Measurements from ENCODE around the gene JARID2.
A peak's percentile ranks its signal among the peaks of the same experiment; 100 is the strongest.

JARID2 gene

DNA sequence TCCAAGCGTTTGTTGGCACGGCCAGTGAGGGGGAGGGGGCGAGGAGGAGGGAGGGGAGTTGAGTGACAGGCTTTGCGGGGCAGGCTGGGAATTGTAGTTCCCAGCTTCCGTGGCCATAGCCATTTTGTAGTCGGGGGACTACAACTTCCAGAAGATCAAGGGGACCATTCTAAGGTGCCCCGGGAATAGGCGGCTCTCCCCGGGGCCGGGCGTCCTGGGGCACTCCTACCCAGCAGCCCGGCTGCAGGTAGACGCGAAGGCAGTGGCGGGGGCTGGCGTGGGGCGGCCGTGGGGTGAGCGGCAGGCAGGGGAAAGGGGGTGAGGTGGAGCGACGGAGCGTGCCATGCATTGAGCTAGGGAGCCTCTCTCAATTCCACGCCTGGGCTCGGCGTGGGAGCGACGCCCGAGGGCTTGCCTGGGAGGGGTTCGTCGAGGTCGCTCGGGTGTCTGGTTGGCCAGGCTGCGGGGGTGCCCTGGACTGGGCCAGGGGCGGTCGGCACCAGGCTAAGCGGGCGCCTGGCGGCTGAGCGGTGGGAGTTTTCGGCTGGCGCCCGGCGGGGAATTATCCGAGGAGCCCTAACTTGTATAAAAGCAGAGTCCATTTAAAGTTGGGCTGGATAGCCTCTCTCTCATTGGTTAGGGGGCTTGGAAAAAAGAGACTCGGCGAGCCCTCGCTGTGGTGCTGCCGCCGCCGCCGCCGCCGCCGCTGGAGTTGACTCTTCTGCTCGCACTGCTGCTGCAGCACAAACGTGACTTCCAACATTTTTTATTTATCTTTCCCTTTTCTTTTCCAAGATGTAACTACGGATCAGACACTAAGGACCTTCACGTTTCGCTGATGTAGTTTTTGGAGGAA is at the start of gene JARID2:
JARID2 (plus strand) TSS at position 709 of the 856 bp plus-strand sequence. CDS start 471 bp downstream, outside the sequence.
- peak; percentile 99 for DNase-seq

DNA sequence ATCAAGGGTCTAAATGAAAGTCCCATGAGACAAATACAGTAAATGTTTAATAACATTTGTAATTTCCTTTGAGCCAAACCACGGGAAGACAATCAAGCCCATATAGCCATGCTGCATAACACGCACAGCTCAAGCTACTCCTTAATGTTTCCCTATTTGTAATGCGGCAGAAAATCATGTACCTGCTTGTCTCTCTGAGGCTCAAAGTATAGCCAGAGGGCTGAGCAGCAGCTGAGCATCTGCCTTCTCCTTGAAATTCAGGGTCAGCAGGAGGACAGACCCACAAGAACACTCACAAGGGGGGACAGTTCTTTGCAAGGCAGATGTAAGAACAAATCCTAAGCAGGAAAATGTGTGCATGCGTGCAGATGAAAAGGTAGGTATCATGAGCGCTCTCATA is 45.8 kb upstream of the JARID2 start:
- DNase-seq: no peak

DNA sequence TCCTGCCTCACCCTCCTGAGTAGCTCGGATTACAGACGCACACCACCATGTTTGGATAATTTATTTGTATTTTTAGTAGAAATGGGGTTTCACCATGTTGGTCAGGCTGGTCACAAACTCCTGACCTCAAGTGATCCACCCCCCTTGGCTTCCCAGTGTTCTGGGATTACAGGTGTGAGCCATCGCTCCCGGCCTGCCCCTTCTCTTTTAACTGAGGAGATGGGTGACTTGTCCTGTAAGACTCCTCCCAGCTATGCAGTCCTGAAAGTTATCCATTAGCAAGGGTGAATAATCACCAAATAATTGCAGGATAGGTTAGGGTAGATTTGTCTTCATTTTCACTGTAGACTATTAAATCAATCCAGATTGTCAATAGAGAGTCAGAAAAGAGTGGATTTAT is 40.5 kb upstream of the JARID2 start:
- DNase-seq: no peak

DNA sequence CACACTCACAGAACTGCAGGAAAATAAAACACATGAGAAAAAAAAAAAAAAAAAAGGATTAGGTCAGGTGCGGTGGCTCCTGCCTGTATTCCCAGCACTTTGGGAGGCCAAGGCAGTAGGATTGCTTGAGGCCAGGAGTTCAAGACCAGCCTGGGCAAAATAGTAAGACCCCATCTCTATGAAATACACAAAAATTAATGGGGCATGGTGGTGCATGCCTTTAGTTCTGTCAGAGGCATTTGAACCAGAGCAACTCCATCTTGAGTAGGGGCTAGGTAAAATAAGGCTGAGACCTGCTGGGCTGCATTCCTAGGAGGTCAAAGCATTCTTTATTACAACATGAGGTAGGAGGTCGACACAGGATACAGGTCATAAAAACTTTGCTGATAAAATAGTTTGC is 39.0 kb upstream of the JARID2 start:
- DNase-seq: no peak

DNA sequence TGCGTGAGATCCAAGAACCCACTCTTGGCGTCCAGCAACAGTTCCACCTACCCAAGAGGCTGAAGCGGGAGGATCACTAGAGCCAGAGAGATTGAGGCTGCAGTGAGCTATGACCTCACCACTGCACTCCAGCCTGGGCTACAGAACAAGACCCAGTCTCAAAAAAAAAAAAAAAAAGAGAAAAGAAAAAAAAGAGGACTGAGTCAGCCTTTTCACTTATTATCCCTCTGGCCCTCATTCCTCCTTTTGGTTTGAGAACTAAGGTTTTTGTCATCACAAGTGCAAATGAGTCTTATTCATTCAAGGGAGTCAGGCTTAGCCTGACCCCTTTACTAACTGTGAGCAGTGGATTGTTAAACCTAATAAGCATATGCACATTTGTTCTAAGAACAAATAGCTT is 37.9 kb upstream of the JARID2 start:
- peak; percentile 53 for DNase-seq

DNA sequence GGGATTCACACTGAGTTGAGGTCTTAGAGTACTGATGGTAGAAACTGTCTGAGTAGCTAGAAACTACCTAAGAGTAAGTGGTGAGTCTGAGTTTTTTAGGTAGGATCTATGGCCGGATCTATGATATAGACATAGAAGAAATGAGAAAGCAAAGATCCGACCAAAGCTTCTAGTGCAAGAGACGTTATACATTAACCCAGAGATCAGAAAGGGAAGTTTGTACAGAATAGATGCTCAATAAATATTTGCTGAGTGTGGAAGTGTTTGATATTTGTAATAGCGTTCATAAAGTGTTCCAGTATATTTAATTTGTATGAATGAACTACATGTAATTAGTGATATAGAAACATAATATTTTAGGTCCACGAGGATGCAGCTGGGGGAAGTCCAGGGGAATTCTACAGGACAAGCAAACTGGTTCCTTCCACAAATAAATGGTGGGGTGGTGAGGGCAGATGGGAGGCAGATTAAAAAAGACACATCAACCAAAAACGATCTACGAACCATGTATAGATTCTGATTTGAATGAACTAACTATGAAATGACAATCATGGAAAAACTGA is 31.9 kb upstream of the JARID2 start:
- DNase-seq: no peak

DNA sequence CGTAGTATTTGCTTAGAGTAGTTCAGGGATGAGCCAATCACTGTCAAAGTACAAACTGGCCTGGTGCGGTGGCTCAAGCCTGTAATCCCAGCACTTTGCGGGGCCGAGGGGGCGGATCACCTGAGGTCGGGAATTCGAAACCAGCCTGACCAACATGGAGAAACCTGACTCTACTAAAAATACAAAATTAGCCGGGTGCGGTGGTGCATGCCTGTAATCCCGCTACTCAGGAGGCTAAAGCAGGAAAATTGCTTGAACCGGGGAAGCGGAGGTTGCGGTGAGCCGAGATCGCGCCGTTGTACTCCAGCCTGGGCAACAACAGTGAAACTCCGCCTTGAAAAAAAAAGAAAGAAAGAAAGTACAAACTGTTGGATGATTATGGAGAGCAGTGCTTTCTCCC is 27.5 kb upstream of the JARID2 start:
- no peak for DNase-seq

DNA sequence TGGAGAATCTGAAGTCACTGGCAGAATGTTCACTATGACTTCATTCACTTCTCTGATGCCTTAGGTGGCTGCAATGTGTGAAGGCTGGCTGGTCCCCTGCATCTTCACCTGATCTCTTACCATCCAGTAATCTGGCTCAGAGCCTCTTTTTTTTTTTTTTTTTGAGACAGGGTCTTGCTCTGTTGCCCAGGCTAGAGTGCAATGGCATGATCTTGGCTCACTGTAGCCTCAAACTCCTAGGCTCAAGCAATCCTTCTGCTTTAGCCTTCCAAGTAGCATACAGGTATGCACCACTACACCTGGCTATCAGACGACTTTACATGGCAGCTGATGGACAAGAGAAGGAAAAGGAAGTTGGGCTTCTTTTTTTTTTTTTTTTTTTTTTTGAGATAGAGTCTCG is 25.8 kb upstream of the JARID2 start:
- no peak for DNase-seq

DNA sequence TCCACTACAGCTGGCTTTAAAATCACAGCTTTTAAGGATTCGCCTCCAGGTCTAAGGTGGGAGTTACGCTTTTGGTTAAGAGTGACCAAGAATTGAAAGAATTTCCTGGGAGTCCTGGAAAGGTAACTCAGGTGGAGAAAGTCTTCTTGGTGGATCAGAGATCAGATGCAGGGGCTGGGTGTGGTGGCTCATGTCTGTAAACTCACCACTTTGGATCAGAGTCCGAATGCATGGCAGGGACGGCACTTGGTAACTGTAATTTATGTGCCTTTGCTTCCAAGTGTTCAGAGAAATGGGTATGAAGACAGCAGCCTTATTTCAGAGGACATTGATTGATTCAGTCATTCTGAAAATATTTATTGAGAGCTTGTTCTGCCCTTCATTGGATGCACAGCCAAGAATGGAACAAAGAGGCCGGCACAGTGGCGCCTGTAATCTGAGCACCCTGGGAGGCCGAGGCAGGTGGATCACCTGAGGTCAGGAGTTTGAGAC is 18.0 kb upstream of the JARID2 start:
- DNase-seq: no peak

DNA sequence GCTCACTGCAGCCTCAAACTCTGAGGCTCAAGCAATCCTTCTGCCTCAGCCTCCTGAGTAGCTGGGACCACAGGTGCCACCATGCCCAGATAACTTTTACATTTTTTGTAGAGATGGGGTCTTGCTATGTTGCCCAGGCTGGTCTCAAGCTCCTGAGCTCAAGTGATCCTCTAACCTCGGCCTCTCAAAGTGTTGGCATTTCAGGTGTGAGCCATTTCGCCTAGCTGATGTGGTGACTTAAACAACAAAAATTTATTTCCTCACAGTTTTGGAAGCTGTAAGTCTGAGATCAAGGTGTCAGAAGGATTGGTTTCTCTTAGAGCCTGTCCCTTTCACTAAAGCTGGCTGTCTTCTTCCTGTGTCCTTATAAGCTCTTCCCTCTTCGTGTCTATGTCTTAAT is 15.0 kb upstream of the JARID2 start:
- no peak for DNase-seq

DNA sequence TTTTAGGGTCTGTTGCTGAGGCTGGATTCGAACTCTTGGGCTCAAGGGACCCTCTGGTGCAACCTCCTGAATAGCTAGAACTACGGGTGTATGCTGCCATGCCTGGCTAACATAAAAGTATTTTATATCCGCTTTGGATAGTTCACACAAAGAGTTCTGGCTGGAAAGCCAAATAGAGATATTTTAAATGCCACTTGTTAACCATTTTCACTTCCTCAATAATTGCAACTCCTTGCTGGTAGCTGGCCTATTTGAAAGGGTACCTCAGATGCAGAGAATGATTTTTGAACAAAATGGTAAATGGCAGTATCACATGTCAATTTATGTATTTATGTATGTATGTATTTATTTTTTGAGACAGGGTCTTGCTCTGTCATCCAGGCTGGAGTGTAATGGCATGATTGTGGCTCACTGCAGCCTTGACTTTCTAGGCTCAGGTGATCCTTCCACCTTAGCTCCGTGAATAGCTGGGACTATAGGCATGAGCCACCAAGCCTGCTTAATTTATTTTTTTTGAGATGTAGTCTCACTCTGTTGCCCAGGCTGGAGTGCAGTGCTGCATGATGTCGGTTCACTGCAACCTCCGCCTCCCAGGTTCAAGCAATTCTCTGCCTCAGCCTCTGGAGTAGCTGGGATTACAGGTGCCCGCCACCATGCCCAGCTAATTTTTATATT is 12.9 kb upstream of the JARID2 start:
- DNase-seq: no peak

DNA sequence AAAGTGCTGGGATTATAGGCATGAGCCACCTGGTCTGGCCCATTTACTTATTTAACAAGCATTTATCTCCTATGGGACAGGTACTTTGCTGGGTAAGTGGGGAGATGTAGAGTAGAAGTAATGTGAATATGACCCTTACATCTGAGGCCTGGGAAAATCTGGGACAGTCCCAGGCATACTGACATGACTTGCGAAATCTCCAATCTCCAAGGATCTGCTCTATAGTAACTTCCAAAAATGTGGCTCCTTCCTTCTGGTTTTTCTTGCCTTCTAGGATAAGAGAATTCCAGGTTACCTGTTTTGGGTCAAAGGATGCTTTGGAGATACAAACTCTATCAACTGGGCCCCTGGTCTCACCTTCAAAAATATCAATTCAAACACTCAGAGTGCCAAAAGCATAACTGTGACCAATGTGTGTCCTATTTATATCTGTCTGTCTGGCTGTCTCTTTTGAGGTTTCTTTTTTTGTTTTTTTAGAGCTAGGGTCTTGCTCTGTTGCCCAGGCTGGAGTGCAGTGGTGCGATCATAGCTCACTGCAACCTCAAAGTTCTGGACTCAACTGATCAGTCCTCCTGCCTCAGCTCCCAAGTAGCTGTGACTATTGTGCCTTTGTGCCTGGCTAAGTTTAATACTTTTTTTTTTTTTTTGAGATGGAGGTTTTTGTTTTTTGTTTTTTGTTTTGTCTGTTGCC is 11.7 kb upstream of the JARID2 start:
- no peak for DNase-seq

DNA sequence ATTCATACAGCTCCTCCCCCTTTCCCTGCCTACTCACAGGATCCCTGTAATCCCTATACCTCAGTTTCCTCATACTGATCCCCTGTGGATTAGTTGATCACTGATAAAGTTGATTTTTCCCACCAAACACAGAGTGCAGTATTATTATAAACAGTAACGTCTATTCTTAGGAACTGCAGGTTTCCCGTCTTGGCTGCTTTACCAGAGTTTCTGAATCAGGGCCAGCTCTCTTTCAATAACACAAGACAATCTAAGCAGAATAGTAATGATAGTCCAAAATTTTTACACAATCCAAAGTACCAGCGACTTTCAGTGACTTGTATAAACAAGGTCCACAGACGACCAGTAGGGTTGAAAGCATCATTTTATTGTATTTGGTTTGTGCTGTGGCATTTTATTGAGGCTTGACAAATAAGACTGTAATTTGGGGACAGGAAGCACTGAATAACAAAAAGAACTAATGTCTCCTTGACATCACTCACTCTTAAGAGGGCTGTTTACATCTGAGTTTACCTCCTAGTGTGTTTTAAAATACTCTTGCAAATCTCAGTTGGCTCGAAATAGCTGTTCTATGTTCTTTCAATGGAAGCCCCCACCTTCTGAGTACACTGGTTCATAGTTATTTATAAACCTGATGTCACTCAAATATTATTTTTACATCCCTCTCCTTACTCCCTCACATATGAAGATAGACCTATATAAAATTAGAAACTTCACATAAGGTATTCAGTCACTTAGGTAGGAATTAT is 6.1 kb upstream of the JARID2 start:
- DNase-seq: no peak

DNA sequence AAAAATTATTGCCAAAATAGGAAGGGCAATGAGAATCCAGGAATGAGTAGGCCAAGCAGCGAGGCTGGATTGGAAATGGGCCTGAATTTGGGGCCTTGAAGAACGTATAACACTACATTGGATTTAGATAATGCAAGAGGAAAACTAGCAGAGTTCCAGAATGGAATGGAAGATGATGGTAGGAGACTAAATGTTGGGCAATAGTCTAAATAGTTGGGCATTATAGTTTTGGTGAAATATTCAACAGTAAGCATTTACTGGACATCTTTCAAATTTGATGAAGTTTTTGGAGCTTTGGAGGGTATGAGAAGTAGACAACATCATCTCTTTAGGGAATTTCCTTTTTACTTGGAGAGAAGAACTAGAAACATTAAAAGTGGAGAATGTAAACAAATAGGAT is 3.4 kb upstream of the JARID2 start:
- DNase-seq: no peak

DNA sequence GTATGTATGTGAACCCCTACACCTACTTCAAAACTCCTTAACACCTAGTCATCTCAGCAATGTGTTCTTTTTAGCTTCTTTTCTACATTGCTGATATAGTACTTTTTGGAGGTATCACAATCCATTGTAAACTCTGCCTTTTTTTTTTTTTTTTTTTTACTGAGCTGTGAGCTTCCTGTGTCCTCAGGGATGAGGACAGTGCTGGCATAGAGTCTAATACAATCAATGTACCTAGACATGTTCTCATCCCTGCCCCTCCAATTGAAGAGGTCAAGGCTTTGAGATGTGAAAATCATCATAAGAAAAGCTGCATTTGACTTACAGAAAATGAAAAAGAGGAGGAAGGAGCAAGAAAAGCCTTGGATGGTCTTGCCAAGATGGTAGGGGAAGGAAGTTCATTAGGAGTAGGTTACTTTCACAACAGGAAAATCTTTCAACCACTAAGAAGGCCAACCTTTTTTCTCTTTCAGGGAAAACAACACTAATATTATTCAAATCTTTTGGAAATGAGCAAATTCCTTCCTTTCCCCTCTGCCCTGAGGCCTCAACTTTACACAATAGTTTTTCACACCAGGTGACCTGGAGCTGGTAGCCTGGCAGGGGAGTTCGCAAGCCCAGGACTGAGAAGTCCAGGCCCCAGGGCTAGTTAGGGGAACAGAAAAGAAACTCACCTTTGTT is 2.8 kb upstream of the JARID2 start:
- no peak for DNase-seq

DNA sequence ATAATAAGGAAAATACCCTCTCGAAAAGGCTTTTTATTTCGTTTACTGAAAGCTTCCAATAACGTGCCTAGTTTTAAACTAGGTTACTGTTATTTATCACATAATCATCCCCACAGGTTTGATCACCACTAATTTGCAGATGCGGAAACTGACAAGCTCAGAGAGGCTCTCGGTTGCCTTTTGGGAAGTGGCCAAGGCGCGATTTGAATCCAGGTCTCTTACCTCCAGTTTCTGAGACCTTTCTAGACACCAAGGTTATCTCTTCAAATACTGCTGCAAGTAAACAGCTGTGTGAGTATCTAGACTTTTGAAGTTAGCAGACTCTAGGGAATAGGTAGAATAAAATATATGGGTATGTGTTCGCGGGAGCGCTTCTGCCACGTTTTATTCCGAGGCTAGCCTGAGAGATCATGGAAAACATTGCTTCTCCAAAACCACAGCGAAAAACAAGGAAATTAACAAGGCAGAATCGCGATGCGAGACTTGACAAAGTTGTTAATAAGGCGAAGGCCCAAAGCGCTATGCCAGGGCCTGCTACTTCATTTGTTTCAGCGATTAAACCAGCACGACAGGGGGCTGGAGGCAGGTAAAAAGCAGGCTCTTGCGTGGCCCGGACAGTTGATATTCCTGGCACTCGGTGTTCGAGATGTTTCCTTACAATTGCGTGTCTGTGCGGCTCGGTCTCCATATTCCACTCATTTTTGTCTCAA is 1.8 kb upstream of the JARID2 start:
- DNase-seq: no peak

DNA sequence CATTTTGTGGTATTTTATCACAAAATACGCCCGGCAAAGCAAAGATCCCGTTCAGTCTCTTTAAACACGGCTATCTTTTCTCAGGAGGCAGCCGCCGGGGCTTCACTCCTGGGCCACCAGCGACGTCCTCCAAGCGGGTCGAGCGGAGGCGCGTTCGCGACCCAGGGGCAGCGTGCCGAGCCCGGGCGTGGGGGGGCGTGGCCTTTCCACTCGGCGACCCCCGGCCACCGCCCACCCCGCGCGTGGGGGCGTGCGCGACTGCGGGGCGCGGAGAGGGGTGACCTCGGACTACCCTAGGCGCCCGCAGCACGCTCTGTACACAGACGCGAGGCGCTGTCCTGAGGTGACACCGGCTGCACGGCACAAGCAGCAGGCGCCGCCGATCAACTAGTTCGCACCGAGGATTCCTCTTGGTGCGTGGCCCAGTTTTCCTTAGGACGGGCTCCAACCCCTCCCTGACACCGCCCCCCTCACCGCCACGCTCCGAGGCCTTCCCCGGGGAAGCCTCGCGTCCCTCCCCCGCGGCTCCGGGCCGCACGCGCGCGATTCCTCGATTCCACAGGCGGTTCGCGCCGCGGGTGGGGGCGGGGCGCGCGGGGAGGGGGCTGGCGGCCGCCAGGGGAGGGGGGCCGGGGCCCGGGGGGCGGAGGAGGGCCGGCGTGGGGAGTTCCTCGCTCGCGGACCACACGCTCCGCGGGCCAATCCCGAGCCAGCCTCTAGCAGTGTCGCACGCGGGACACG is 1.1 kb upstream of the JARID2 start:
- DNase-seq: peak; percentile 61

DNA sequence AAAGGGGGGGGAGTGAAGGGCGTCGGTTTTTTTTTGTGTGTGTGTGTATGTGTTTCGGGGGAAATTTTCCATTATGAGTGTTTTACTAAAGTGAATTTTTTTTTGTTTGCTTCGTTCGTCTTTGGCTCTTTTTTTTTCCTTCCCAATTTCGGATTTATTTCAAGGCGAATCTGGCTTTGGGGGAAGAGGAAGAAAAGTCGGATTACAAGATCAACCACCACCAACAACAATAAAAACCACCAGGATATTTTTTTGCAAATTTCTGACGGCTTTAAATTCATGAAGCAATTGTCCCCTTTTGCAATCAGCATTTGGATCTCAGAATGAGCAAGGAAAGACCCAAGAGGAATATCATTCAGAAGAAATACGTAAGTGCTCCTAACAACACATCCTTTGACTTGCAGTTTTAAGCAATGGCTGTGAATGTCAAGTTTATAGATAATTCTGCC is 372 bp downstream of the JARID2 start:
- DNase-seq: peak; percentile 67

DNA sequence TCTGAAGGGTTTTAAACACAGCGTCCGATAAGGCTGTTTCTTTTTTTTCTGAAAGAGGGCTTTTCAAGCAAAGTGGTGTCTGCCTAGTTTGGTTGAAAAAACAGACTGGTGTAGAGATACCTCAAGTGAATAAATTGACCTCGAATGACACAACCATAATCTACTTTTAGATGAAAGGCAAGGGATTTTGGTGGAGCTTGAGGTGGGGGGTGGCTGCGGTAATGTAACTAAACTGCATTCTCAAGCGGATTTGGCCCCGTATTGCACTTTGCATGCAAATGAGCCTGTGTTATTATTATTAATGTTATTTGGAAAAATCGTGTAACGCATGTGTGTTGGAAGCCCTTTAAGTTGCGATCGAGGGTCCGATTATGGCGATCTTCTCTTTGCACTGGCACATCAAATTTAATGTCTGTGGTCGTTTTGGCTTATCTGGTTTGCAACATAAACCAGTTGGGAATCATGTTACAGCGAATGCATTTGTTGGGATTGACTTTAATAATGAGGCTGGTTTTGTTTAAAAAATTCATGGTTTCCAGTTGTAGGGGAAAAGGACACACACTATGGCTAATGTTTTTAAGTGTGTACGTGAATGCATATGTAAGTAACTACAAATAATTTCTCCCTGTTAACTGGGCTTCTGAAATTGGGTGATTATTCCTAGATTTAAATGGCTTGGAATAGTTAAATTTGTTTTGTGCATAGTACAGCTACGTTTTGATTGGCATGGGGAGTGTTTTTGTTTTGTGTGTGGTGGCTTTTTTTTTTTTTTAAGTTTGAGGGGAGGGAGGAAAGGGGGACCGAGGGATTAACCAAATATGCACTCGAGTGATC is 1.0 kb downstream of the JARID2 start:
- DNase-seq: no peak
